Osteocyte (in vitro differentiated cells): ENCODE results near the gene LPAR5. TPM values are rescaled to one million over a fixed set of nuclear protein-coding genes. Genes with fewer than 3 reads are reported as not detected.
A peak's percentile ranks its signal among the peaks of the same experiment; 100 is the strongest.

Experiments used
- DNase-seq: peaks from one replicate; pipeline ENCODE4 v3.0.0; 2021; ENCODE audit warnings: mixed read lengths; ENCODE audit not compliant: unreplicated experiment; ENCODE audit errors: extremely low spot score
- H3K27ac Mint-ChIP-seq: one replicate; pipeline ENCODE4 v1.8.0; 2021; ENCODE audit warnings: mild to moderate bottlenecking, mixed read lengths; ENCODE audit not compliant: unreplicated experiment
- H3K27me3 Mint-ChIP-seq: one replicate; pipeline ENCODE4 v1.8.0; 2021; ENCODE audit warnings: mixed read lengths; ENCODE audit not compliant: unreplicated experiment
- H3K36me3 Mint-ChIP-seq: one replicate; pipeline ENCODE4 v1.8.0; 2021; ENCODE audit warnings: mixed read lengths; ENCODE audit not compliant: unreplicated experiment
- H3K4me1 Mint-ChIP-seq: one replicate; pipeline ENCODE4 v1.8.0; 2021; ENCODE audit warnings: mixed read lengths; ENCODE audit not compliant: unreplicated experiment
- H3K4me3 Mint-ChIP-seq: one replicate; pipeline ENCODE4 v1.8.0; 2021; ENCODE audit warnings: mild to moderate bottlenecking, moderate library complexity, mixed read lengths; ENCODE audit not compliant: unreplicated experiment
- H3K9me3 Mint-ChIP-seq: one replicate; pipeline ENCODE4 v1.8.0; 2021; ENCODE audit warnings: mixed read lengths; ENCODE audit not compliant: unreplicated experiment
- CTCF ChIP-seq: fragments of 200-600 bp; sonication (generic); IDR thresholded peaks from 2 replicates; pipeline ENCODE4 v1.5.0; 2021; ENCODE audit warnings: antibody characterized with exemption, mild to moderate bottlenecking, moderate library complexity
- total RNA-seq: library from RNA; stranded (reverse); gene quantifications from 2 replicates; pipeline ENCODE4 v1.2.1, GENCODE V29; 2021

The LPAR5 gene
- total RNA-seq, 1 donor from 2014 or later = 0.32 TPM

- Mint-ChIP-seq H3K27ac (peak overlapping the region; percentile 96), H3K36me3 (peaks cover 48% of the 10 kb centered on the region), H3K4me1 (peaks cover 22% of the 10 kb centered on the region), H3K4me3 (peak overlapping the region; percentile 35), H3K27me3 (no peaks in the 10 kb centered on the region), H3K9me3 (no peaks in the 10 kb centered on the region)
- no peak for DNase-seq
- no peak for TF ChIP-seq CTCF
Observed at GRCh38 chr12:6569786-6570185, 66.0 kb downstream of the LPAR5 start.

GRCh38 chr12:6569312-6569711 lies 66.4 kb downstream of the LPAR5 start:
- no peak for DNase-seq
- H3K4me3 Mint-ChIP-seq = peak overlapping the region; percentile 100
- H3K4me1 Mint-ChIP-seq = peaks cover 22% of the 10 kb centered on the region
- peaks cover 46% of the 10 kb centered on the region for H3K36me3 Mint-ChIP-seq
- peak overlapping the region; percentile 96 for H3K27ac Mint-ChIP-seq
- no peaks in the 10 kb centered on the region for H3K9me3 Mint-ChIP-seq
- no peak for TF ChIP-seq CTCF
- no peaks in the 10 kb centered on the region for H3K27me3 Mint-ChIP-seq

Other genes with a start within 250 kb of the LPAR5 start
- not detected in 2 replicates for gene CD27, start 191.0 kb downstream of the LPAR5 start, total RNA-seq
- 13.1 and 17.0 TPM in 2 replicates for gene TAPBPL, start 183.9 kb downstream of the LPAR5 start, total RNA-seq
- 6.9 and 9.1 TPM in 2 replicates for gene VAMP1, start 165.3 kb downstream of the LPAR5 start, total RNA-seq
- gene MRPL51, start 142.7 kb downstream of the LPAR5 start, total RNA-seq = 172 TPM in 2 replicates
- gene NCAPD2, start 141.9 kb downstream of the LPAR5 start, total RNA-seq = 36.4 and 36.9 TPM in 2 replicates
- 1,754 and 1,775 TPM in 2 replicates for gene GAPDH, start 101.4 kb downstream of the LPAR5 start, total RNA-seq
- 35.9 and 40.7 TPM in 2 replicates for gene IFFO1, start 79.9 kb downstream of the LPAR5 start, total RNA-seq
- gene NOP2, start 67.7 kb downstream of the LPAR5 start, total RNA-seq = 32.5 and 34.5 TPM in 2 replicates
- gene CHD4, start 28.6 kb downstream of the LPAR5 start, total RNA-seq = 348 and 351 TPM in 2 replicates
- gene ACRBP, start 11.5 kb upstream of the LPAR5 start, total RNA-seq = 0.73 and 1.0 TPM in 2 replicates
- 56.7 and 58.8 TPM in 2 replicates for gene ING4, start 27.2 kb upstream of the LPAR5 start, total RNA-seq
- 66.6 and 68.3 TPM in 2 replicates for gene ZNF384, start 53.4 kb upstream of the LPAR5 start, total RNA-seq
- gene PIANP, start 64.9 kb upstream of the LPAR5 start, total RNA-seq = 3.9 and 5.2 TPM in 2 replicates
- gene COPS7A, start 88.1 kb upstream of the LPAR5 start, total RNA-seq = 61.4 and 73.0 TPM in 2 replicates
- gene MLF2, start 117.2 kb upstream of the LPAR5 start, total RNA-seq = 141 and 162 TPM in 2 replicates
- 501 and 554 TPM in 2 replicates for gene PTMS, start 130.4 kb upstream of the LPAR5 start, total RNA-seq
- gene LAG3, start 136.6 kb upstream of the LPAR5 start, total RNA-seq = 1.1 and 2.5 TPM in 2 replicates
- gene CD4, start 153.6 kb upstream of the LPAR5 start, total RNA-seq = 0.60 and 0.62 TPM in 2 replicates
- 11.5 and 12.0 TPM in 2 replicates for gene GPR162, start 185.9 kb upstream of the LPAR5 start, total RNA-seq
- 86.5 and 90.8 TPM in 2 replicates for gene P3H3, start 192.4 kb upstream of the LPAR5 start, total RNA-seq
- 8.3 and 10.6 TPM in 2 replicates for gene GNB3, start 205.0 kb upstream of the LPAR5 start, total RNA-seq
- gene CDCA3, start 215.3 kb upstream of the LPAR5 start, total RNA-seq = 8.0 and 9.2 TPM in 2 replicates
- gene USP5, start 216.2 kb upstream of the LPAR5 start, total RNA-seq = 113 and 114 TPM in 2 replicates
- 408 and 415 TPM in 2 replicates for gene TPI1, start 231.6 kb upstream of the LPAR5 start, total RNA-seq
- gene SPSB2, start 237.3 kb upstream of the LPAR5 start, total RNA-seq = 9.2 and 11.5 TPM in 2 replicates